Measurements from ENCODE around the gene BLM. TPM values are rescaled to one million over a fixed set of nuclear protein-coding genes. Genes with fewer than 3 reads are reported as not detected.

BLM gene
- total and polyA plus RNA-seq, 2 of the 4 experiments (the other 2 are of a cell fraction) = 2.5 to 6.5 TPM

DNA sequence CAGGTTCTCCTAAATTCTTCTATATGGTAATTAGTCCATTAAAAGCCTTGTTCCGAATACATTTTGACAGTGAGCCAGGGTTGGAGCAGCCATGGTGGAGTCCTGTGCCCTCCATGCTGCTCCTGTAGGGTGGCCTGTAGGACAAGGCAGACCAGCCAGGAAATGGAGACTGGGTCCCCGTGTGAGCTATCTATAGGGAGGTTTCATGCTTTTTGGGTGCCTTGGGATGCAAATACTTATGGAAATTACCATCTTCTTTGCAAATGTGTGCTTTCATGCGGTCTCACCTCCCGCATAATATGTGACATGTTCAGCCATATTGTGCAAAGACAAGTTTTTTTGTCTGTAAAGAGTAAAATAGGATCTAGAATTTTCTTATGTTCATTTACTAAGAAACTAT, 93.2 kb downstream of the BLM start:
- dilution Hi-C loops (cut with HindIII; ENCODE audit: low sequenced_read_pairs, unreplicated experiment) (no loop called here), in situ Hi-C loops (cut with MboI; ENCODE audit: low sequenced_read_pairs) (no loop called here), intact Hi-C loops (cut with micrococcal nuclease) (no loop called here)
- H2AK5ac ChIP-seq (ENCODE audit: low read depth, low read length) = no peak overlapping the region
- no peak overlapping the region for H3K23ac ChIP-seq (ENCODE audit: low read depth, low read length)
- H3K9me3 ChIP-seq (ENCODE audit: control insufficient read depth, insufficient read depth, low read length) = no peaks in the 10 kb centered on the region
- no peak overlapping the region for H3K4me3 ChIP-seq (ENCODE audit: insufficient read depth, low read depth, low read length)
- no peaks in the 10 kb centered on the region for H4K20me1 ChIP-seq (ENCODE audit: insufficient read depth, low read length)
- no peak overlapping the region for H2BK20ac ChIP-seq (ENCODE audit: low read depth, low read length)
- no peak overlapping the region for H3K9ac ChIP-seq (ENCODE audit: low read depth, low read length)
- BruUV-seq (replicated peaks) = no TSS peak
- H4K8ac ChIP-seq (ENCODE audit: low read depth in 2 of 2, low read length in 2 of 2) = no peak overlapping the region
- no peak overlapping the region for H2AFZ ChIP-seq (replicated peaks; ENCODE audit: low read length, poor library complexity)
- no peak overlapping the region for H3K4ac ChIP-seq (ENCODE audit: low read depth, low read length)
- no peak overlapping the region for H3K56ac ChIP-seq (ENCODE audit: extremely low read depth, insufficient read depth, low read length)
- no peak overlapping the region for H3K27ac ChIP-seq (ENCODE audit: insufficient read depth, low read length)
- no peak overlapping the region for H4K5ac ChIP-seq (ENCODE audit: low read depth, low read length)
- ChIA-PET POLR2A (ENCODE audit: unreplicated experiment) (no interaction called here), CTCF (no interaction called here)
- H3K79me1 ChIP-seq (ENCODE audit: low read depth in 1 of 2, low read length in 2 of 2) = no peaks in the 10 kb centered on the region
- peaks cover 4% of the 10 kb centered on the region; the same call in 1 of the 2 replicates for H3K4me1 ChIP-seq (ENCODE audit: control insufficient read depth, insufficient read depth, low read length)
- WGBS, 2 experiments (ENCODE audit: extremely low coverage in 2 of 2, insufficient read length in 1 of 2) = 100% methylated on average over 1 of the region's 4 CpGs; no CpG with 5 or more reads in 1 of the 2 experiments
- peaks cover 2% of the 10 kb centered on the region; the same call in 1 of the 2 replicates for H3K36me3 ChIP-seq (ENCODE audit: control insufficient read depth, insufficient read depth, low read length)
- H2BK15ac ChIP-seq (ENCODE audit: low read depth, low read length) = no peak overlapping the region
- no peaks in the 10 kb centered on the region for H3K27me3 ChIP-seq (ENCODE audit: control insufficient read depth, insufficient read depth, low read length)
- DNase-seq (no peak), ATAC-seq (ENCODE audit: low read depth) (no peak)
- H3K9me1 ChIP-seq (ENCODE audit: insufficient read depth, low read length) = peaks cover 3% of the 10 kb centered on the region; the same call in 1 of the 2 replicates
- no peak overlapping the region for H4K91ac ChIP-seq (ENCODE audit: insufficient read depth, low read depth, low read length)
- no peak overlapping the region for H3K4me2 ChIP-seq (ENCODE audit: low read depth, low read length)
- H2BK5ac ChIP-seq (ENCODE audit: low read depth, low read length, poor library complexity, severe bottlenecking) = no peak overlapping the region
- H3K14ac ChIP-seq (replicated peaks; ENCODE audit: low read depth, low read length) = no peak overlapping the region
- TF ChIP-seq RFX5 (IDR thresholded peaks at IDR 0.05; ENCODE audit: low read depth, low read length) (no peak), MXI1 (IDR thresholded peaks at IDR 0.05; ENCODE audit: borderline replicate concordance, low read depth, low read length) (no peak), BHLHE40 (IDR thresholded peaks at IDR 0.05; ENCODE audit: low read depth, low read length) (no peak), MAFK (IDR thresholded peaks at IDR 0.05; ENCODE audit: low read depth, low read length) (no peak), FOS (IDR thresholded peaks at IDR 0.05; ENCODE audit: low read depth, low read length) (no peak), CEBPB (IDR thresholded peaks at IDR 0.05; ENCODE audit: low read depth, low read length) (no peak), SMC3 (IDR thresholded peaks at IDR 0.05; ENCODE audit: low read depth, low read length) (no peak), POLR2A (IDR thresholded peaks at IDR 0.05; ENCODE audit: low read depth, low read length) (no peak), MAZ (IDR thresholded peaks at IDR 0.05; ENCODE audit: borderline replicate concordance, low read depth, low read length) (no peak), RCOR1 (IDR thresholded peaks at IDR 0.05; ENCODE audit: insufficient replicate concordance, low read length) (no peak), NFE2L2 (IDR thresholded peaks at IDR 0.05; ENCODE audit: low read depth, low read length) (no peak), CHD1 (IDR thresholded peaks at IDR 0.05; ENCODE audit: low read depth, low read length) (no peak), RAD21 (IDR thresholded peaks at IDR 0.05; ENCODE audit: low read length) (no peak)
- TF ChIP-seq, protein P1, sequence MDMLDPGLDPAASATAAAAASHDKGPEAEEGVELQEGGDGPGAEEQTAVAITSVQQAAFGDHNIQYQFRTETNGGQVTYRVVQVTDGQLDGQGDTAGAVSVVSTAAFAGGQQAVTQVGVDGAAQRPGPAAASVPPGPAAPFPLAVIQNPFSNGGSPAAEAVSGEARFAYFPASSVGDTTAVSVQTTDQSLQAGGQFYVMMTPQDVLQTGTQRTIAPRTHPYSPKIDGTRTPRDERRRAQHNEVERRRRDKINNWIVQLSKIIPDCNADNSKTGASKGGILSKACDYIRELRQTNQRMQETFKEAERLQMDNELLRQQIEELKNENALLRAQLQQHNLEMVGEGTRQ (IDR thresholded peaks at IDR 0.05; ENCODE audit: low read depth, low read length) = no peak
- TF ChIP-seq, protein P2, sequence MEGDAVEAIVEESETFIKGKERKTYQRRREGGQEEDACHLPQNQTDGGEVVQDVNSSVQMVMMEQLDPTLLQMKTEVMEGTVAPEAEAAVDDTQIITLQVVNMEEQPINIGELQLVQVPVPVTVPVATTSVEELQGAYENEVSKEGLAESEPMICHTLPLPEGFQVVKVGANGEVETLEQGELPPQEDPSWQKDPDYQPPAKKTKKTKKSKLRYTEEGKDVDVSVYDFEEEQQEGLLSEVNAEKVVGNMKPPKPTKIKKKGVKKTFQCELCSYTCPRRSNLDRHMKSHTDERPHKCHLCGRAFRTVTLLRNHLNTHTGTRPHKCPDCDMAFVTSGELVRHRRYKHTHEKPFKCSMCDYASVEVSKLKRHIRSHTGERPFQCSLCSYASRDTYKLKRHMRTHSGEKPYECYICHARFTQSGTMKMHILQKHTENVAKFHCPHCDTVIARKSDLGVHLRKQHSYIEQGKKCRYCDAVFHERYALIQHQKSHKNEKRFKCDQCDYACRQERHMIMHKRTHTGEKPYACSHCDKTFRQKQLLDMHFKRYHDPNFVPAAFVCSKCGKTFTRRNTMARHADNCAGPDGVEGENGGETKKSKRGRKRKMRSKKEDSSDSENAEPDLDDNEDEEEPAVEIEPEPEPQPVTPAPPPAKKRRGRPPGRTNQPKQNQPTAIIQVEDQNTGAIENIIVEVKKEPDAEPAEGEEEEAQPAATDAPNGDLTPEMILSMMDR (conservative IDR thresholded peaks at IDR 0.05; ENCODE audit: low read depth, low read length) = no peak
- TF ChIP-seq, protein P3, sequence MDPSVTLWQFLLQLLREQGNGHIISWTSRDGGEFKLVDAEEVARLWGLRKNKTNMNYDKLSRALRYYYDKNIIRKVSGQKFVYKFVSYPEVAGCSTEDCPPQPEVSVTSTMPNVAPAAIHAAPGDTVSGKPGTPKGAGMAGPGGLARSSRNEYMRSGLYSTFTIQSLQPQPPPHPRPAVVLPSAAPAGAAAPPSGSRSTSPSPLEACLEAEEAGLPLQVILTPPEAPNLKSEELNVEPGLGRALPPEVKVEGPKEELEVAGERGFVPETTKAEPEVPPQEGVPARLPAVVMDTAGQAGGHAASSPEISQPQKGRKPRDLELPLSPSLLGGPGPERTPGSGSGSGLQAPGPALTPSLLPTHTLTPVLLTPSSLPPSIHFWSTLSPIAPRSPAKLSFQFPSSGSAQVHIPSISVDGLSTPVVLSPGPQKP (IDR thresholded peaks at IDR 0.05; ENCODE audit: borderline replicate concordance, low read depth, low read length) = no peak
- no peak overlapping the region for H2AK9ac ChIP-seq (replicated peaks; ENCODE audit: low read depth, low read length, poor library complexity)
- H2BK120ac ChIP-seq (ENCODE audit: low read depth, low read length) = no peak overlapping the region
- H3K18ac ChIP-seq (ENCODE audit: low read depth, low read length) = no peak overlapping the region
